Thyroid gland (tissue), 4 donors: ENCODE data around the gene ATXN1L.

ENCODE experiments used
- POLR2A ChIP-seq, 2 donors: fragments of 450-650 bp; IDR thresholded peaks; one replicate each; pipeline ENCODE4 v1.6.1; 2017; ENCODE audit warnings: antibody characterized with exemption in 2 of 2, mild to moderate bottlenecking in 2 of 2, moderate library complexity in 1 of 2
- TF ChIP-seq, protein P1 (sequence below), 6 experiments: fragments of 200-600 bp in 3 of 6; fragments of 450-650 bp in 3 of 6; sonication (generic) in 3 of 6; IDR thresholded peaks; one replicate each; pipeline ENCODE4 v1.5.1; 2016 to 2019; ENCODE audit warnings: antibody characterized with exemption in 6 of 6, mild to moderate bottlenecking in 2 of 6, inconsistent platforms in 1 of 6, moderate library complexity in 1 of 6

DNA sequence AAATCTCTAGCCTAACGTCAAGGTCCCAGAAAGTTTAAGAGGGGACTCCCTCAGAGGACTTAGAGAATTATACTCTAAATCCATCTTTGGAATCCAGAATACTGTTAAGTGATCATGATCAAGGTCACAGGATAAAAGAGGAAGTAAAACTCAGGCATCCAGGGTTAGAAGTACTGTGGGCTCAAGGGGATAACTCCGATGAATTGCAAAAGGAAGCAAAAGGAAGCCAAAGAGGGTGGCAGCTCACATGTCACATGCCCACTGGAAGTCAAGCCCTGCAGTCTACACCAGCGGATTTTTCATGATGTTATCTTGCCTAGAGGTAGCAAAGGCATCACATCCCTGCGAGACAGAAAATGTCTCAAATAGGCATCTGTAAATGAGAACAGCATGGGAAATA, 34.4 kb downstream of the ATXN1L start:
- TF ChIP-seq, protein P1, sequence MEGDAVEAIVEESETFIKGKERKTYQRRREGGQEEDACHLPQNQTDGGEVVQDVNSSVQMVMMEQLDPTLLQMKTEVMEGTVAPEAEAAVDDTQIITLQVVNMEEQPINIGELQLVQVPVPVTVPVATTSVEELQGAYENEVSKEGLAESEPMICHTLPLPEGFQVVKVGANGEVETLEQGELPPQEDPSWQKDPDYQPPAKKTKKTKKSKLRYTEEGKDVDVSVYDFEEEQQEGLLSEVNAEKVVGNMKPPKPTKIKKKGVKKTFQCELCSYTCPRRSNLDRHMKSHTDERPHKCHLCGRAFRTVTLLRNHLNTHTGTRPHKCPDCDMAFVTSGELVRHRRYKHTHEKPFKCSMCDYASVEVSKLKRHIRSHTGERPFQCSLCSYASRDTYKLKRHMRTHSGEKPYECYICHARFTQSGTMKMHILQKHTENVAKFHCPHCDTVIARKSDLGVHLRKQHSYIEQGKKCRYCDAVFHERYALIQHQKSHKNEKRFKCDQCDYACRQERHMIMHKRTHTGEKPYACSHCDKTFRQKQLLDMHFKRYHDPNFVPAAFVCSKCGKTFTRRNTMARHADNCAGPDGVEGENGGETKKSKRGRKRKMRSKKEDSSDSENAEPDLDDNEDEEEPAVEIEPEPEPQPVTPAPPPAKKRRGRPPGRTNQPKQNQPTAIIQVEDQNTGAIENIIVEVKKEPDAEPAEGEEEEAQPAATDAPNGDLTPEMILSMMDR (IDR thresholded peaks at IDR 0.05): no peak
- TF ChIP-seq POLR2A (IDR thresholded peaks at IDR 0.05): no peak
